Glomerular visceral epithelial cell (primary cell): Measurements from ENCODE around the gene HPSE.
A peak's percentile ranks its signal among the peaks of the same experiment; 100 is the strongest.
"Not testable (repeated sequence)": the region's sequence is repeated elsewhere in the genome, so short reads cannot be mapped to it uniquely, and the experiment has no call there.

Experiments used
- DNase-seq: peaks from one replicate; pipeline ENCODE4 v3.0.0-alpha.2; 2016; ENCODE audit errors: extremely low spot score

HPSE gene

GRCh38 chr4:83284193-83285054 lies 50.2 kb downstream of the HPSE start, which contains the start of gene COQ2:
Gene COQ2, minus strand, starts transcription at chr4:83284798. Its CDS starts 34 bp downstream, at chr4:83284764.
- peak; percentile 94 for DNase-seq

- no peak for DNase-seq
Measured at GRCh38 chr4:83283181-83283580, 51.5 kb downstream of the HPSE start.

GRCh38 chr4:83282049-83282535 lies 52.6 kb downstream of the HPSE start:
- peak; percentile 66 for DNase-seq

- DNase-seq: no peak
Measured at GRCh38 chr4:83281307-83281706, 53.3 kb downstream of the HPSE start.

GRCh38 chr4:83276299-83277040 lies 58.2 kb downstream of the HPSE start:
- DNase-seq: no peak

- not testable (repeated sequence) for DNase-seq
Measured at GRCh38 chr4:83273926-83274325, 60.7 kb downstream of the HPSE start.

- no peak for DNase-seq
Measured at GRCh38 chr4:83272900-83273299, 61.7 kb downstream of the HPSE start.

GRCh38 chr4:83269256-83269655 lies 65.4 kb downstream of the HPSE start:
- DNase-seq: no peak

- no peak for DNase-seq
Measured at GRCh38 chr4:83268491-83268890, 66.2 kb downstream of the HPSE start.

- no peak for DNase-seq
Measured at GRCh38 chr4:83267830-83268475, 66.7 kb downstream of the HPSE start.

GRCh38 chr4:83267121-83267829 lies 67.4 kb downstream of the HPSE start:
- DNase-seq: peak; percentile 54

- DNase-seq: no peak
Measured at GRCh38 chr4:83266689-83267088, 68.0 kb downstream of the HPSE start.

GRCh38 chr4:83263106-83263505 lies 71.5 kb downstream of the HPSE start:
- DNase-seq: no peak

GRCh38 chr4:83262682-83263081 lies 72.0 kb downstream of the HPSE start:
- DNase-seq: no peak

- no peak for DNase-seq
Measured at GRCh38 chr4:83261307-83261706, 73.3 kb downstream of the HPSE start.

GRCh38 chr4:83259586-83259985 lies 75.1 kb downstream of the HPSE start:
- no peak for DNase-seq

- DNase-seq: no peak
Measured at GRCh38 chr4:83258461-83258860, 76.2 kb downstream of the HPSE start.

GRCh38 chr4:83257811-83258210 lies 76.8 kb downstream of the HPSE start:
- no peak for DNase-seq

GRCh38 chr4:83255584-83255983 lies 79.1 kb downstream of the HPSE start:
- peak; percentile 67 for DNase-seq

GRCh38 chr4:83252782-83253405 lies 81.8 kb downstream of the HPSE start:
- DNase-seq: peak; percentile 54

- DNase-seq: no peak
Measured at GRCh38 chr4:83251447-83251830, 83.2 kb downstream of the HPSE start.
